Trophoblast cell (in vitro differentiated cells and primary cell): ENCODE results near the gene RRP8.

Source experiments
- DNase-seq, 2 donors: peaks; one replicate each; pipeline ENCODE4 v3.0.0-alpha.2; 2016
- H2AFZ ChIP-seq: 2 replicates; pipeline ENCODE4 v1.6.1; 2013; ENCODE audit warnings: low read length, moderate library complexity, mild to moderate bottlenecking; ENCODE audit not compliant: insufficient read depth, poor library complexity
- H2AK5ac ChIP-seq: 2 replicates; pipeline ENCODE4 v1.6.1; 2013; ENCODE audit warnings: mild to moderate bottlenecking, low read length
- H2BK120ac ChIP-seq: 2 replicates; pipeline ENCODE4 v1.6.1; 2013; ENCODE audit warnings: low read length, mild to moderate bottlenecking, moderate library complexity; ENCODE audit not compliant: insufficient read depth, poor library complexity
- H2BK12ac ChIP-seq: 2 replicates; pipeline ENCODE4 v1.6.1; 2013; ENCODE audit warnings: mild to moderate bottlenecking, low read length, moderate library complexity
- H2BK5ac ChIP-seq: 2 replicates; pipeline ENCODE4 v1.6.1; 2013; ENCODE audit warnings: low read length, low read depth, moderate library complexity, mild to moderate bottlenecking; ENCODE audit not compliant: poor library complexity
- H3K14ac ChIP-seq: 2 replicates; pipeline ENCODE4 v1.6.1; 2013; ENCODE audit warnings: mild to moderate bottlenecking, low read length
- H3K18ac ChIP-seq: 2 replicates; pipeline ENCODE4 v1.6.1; 2013; ENCODE audit warnings: mild to moderate bottlenecking, low read length
- H3K23ac ChIP-seq: 2 replicates; pipeline ENCODE4 v1.6.1; 2013; ENCODE audit warnings: low read length
- H3K27ac ChIP-seq: 2 replicates; pipeline ENCODE4 v1.5.1; 2013; ENCODE audit warnings: low read depth, mild to moderate bottlenecking, inconsistent platforms, low read length, moderate library complexity
- H3K27me3 ChIP-seq: 2 replicates; pipeline ENCODE4 v1.6.1; 2013; ENCODE audit warnings: inconsistent platforms, mild to moderate bottlenecking, low read length, moderate library complexity; ENCODE audit not compliant: insufficient read depth
- H3K36me3 ChIP-seq, 2 experiments: 1 replicate in 1 of 2; 2 replicates in 1 of 2; pipeline ENCODE4 v1.6.1; 2013; ENCODE audit warnings: low read length in 2 of 2, mild to moderate bottlenecking in 2 of 2, moderate library complexity in 1 of 2; ENCODE audit not compliant: insufficient read depth in 2 of 2, control insufficient read depth in 1 of 2
- H3K4ac ChIP-seq: 2 replicates; pipeline ENCODE4 v1.6.1; 2013; ENCODE audit warnings: low read depth, mild to moderate bottlenecking, low read length, moderate library complexity
- H3K4me1 ChIP-seq, 2 experiments: 1 replicate in 1 of 2; 2 replicates in 1 of 2; pipeline ENCODE4 v1.6.1; 2013; ENCODE audit warnings: low read length in 2 of 2, mild to moderate bottlenecking in 2 of 2, moderate library complexity in 1 of 2; ENCODE audit not compliant: insufficient read depth in 2 of 2, control insufficient read depth in 1 of 2
- H3K4me2 ChIP-seq: 2 replicates; pipeline ENCODE4 v1.6.1; 2013; ENCODE audit warnings: inconsistent platforms, mild to moderate bottlenecking, low read length, moderate library complexity
- H3K4me3 ChIP-seq: 2 replicates; pipeline ENCODE4 v1.5.1; 2013; ENCODE audit warnings: mild to moderate bottlenecking, low read depth, low read length, inconsistent platforms
- H3K79me1 ChIP-seq: one replicate; pipeline ENCODE4 v1.6.1; 2013; ENCODE audit warnings: low read length
- H3K79me2 ChIP-seq: 2 replicates; pipeline ENCODE4 v1.6.1; 2013; ENCODE audit warnings: low read length, mild to moderate bottlenecking; ENCODE audit not compliant: control insufficient read depth, insufficient read depth, poor library complexity
- H3K9ac ChIP-seq: 2 replicates; pipeline ENCODE4 v1.6.1; 2013; ENCODE audit warnings: mild to moderate bottlenecking, low read length
- H3K9me3 ChIP-seq: 2 replicates; pipeline ENCODE4 v1.6.1; 2013; ENCODE audit warnings: low read depth, mild to moderate bottlenecking, control low read depth, inconsistent platforms, low read length; ENCODE audit not compliant: insufficient read depth
- H4K12ac ChIP-seq: 2 replicates; pipeline ENCODE4 v1.6.1; 2013; ENCODE audit warnings: low read depth, mild to moderate bottlenecking, low read length, moderate library complexity
- H4K8ac ChIP-seq: 2 replicates; pipeline ENCODE4 v1.6.1; 2013; ENCODE audit warnings: low read depth, mild to moderate bottlenecking, low read length, moderate library complexity
- H4K91ac ChIP-seq: one replicate; pipeline ENCODE4 v1.6.1; 2013; ENCODE audit warnings: low read depth, mild to moderate bottlenecking, low read length, moderate library complexity
- WGBS: extraction: QIAGEN DNeasy Blood & Tissue Kit; methylation state at CpG from one replicate; pipeline ENCODE4 v1.1.7; 2013; ENCODE audit warnings: missing lambda C conversion rate; ENCODE audit not compliant: insufficient read length, insufficient coverage; ENCODE audit errors: extremely low coverage; 5-methylcytosine and 5-hydroxymethylcytosine counted together

Gene RRP8

GRCh38 chr11:6548121-6548520 lies 55.3 kb downstream of the RRP8 start:
- H4K91ac ChIP-seq, result no peak overlapping the region
- no peak for DNase-seq
- H3K23ac ChIP-seq, result no peak overlapping the region
- no peaks in the 10 kb centered on the region for H3K79me1 ChIP-seq
- H4K12ac ChIP-seq, result no peak overlapping the region
- no peak overlapping the region for H3K27ac ChIP-seq
- no peaks in the 10 kb centered on the region for H3K9me3 ChIP-seq
- no peak overlapping the region for H2BK12ac ChIP-seq
- H3K4me1 ChIP-seq, result no peaks in the 10 kb centered on the region
- WGBS, result no CpG with 5 or more reads among the region's 2 CpGs
- H2AK5ac ChIP-seq, result no peak overlapping the region
- H3K79me2 ChIP-seq, result no peaks in the 10 kb centered on the region
- no peak overlapping the region for H4K8ac ChIP-seq
- H3K18ac ChIP-seq, result no peak overlapping the region
- H3K4me2 ChIP-seq, result no peak overlapping the region
- no peak overlapping the region for H3K14ac ChIP-seq
- no peak overlapping the region for H2AFZ ChIP-seq
- H3K4ac ChIP-seq, result no peak overlapping the region
- H2BK120ac ChIP-seq, result no peak overlapping the region
- peaks cover 11 to 13% of the 10 kb centered on the region in 2 experiments for H3K36me3 ChIP-seq
- H3K9ac ChIP-seq, result no peak overlapping the region
- H3K27me3 ChIP-seq, result no peaks in the 10 kb centered on the region
- H3K4me3 ChIP-seq, result no peak overlapping the region
- H2BK5ac ChIP-seq, result no peak overlapping the region

GRCh38 chr11:6547177-6547576 lies 56.2 kb downstream of the RRP8 start:
- Histone ChIP-seq H3K79me1 (no peaks in the 10 kb centered on the region), H3K4me1 (no peaks in the 10 kb centered on the region), H3K27ac (no peak overlapping the region), H2AFZ (no peak overlapping the region), H3K79me2 (no peaks in the 10 kb centered on the region), H4K91ac (no peak overlapping the region), H3K4me3 (no peak overlapping the region), H2BK5ac (no peak overlapping the region), H2BK120ac (no peak overlapping the region), H3K9me3 (no peaks in the 10 kb centered on the region), H3K9ac (no peak overlapping the region), H4K8ac (no peak overlapping the region), H3K4ac (no peak overlapping the region), H3K14ac (no peak overlapping the region), H3K27me3 (no peaks in the 10 kb centered on the region), H2AK5ac (no peak overlapping the region), H3K23ac (no peak overlapping the region), H3K36me3 (peaks cover 11 to 13% of the 10 kb centered on the region in 2 experiments), H3K18ac (no peak overlapping the region), H2BK12ac (no peak overlapping the region), H3K4me2 (no peak overlapping the region), H4K12ac (no peak overlapping the region)
- no CpG with 5 or more reads among the region's 6 CpGs for WGBS
- no peak for DNase-seq

- Histone ChIP-seq H3K9me3 (no peaks in the 10 kb centered on the region), H3K4me2 (no peak overlapping the region), H4K12ac (no peak overlapping the region), H4K91ac (no peak overlapping the region), H3K23ac (no peak overlapping the region), H4K8ac (no peak overlapping the region), H3K4me3 (no peak overlapping the region), H2AK5ac (no peak overlapping the region), H3K4ac (no peak overlapping the region), H2AFZ (no peak overlapping the region), H3K27ac (no peak overlapping the region), H2BK5ac (no peak overlapping the region), H3K79me2 (no peaks in the 10 kb centered on the region), H3K4me1 (no peaks in the 10 kb centered on the region), H2BK120ac (no peak overlapping the region), H3K14ac (no peak overlapping the region), H3K79me1 (no peaks in the 10 kb centered on the region), H2BK12ac (no peak overlapping the region), H3K18ac (no peak overlapping the region), H3K9ac (no peak overlapping the region), H3K36me3 (peaks cover 11 to 13% of the 10 kb centered on the region in 2 experiments), H3K27me3 (no peaks in the 10 kb centered on the region)
- no peak for DNase-seq
- WGBS, result no CpG with 5 or more reads among the region's 8 CpGs
Observed at GRCh38 chr11:6546735-6547134, 56.7 kb downstream of the RRP8 start.

GRCh38 chr11:6545917-6546605 lies 57.4 kb downstream of the RRP8 start:
- no peak overlapping the region for H3K18ac ChIP-seq
- H2BK5ac ChIP-seq, result no peak overlapping the region
- WGBS, result no CpG with 5 or more reads among the region's 14 CpGs
- H3K36me3 ChIP-seq, result peaks cover 11 to 13% of the 10 kb centered on the region in 2 experiments
- no peaks in the 10 kb centered on the region for H3K79me2 ChIP-seq
- no peak overlapping the region for H2AFZ ChIP-seq
- H3K9ac ChIP-seq, result no peak overlapping the region
- no peak overlapping the region for H2BK120ac ChIP-seq
- no peaks in the 10 kb centered on the region for H3K27me3 ChIP-seq
- no peak overlapping the region for H3K4ac ChIP-seq
- no peaks in the 10 kb centered on the region for H3K79me1 ChIP-seq
- H3K4me3 ChIP-seq, result no peak overlapping the region
- H3K9me3 ChIP-seq, result no peaks in the 10 kb centered on the region
- no peak overlapping the region for H3K23ac ChIP-seq
- no peak overlapping the region for H4K91ac ChIP-seq
- H4K12ac ChIP-seq, result no peak overlapping the region
- no peak overlapping the region for H3K27ac ChIP-seq
- H2BK12ac ChIP-seq, result no peak overlapping the region
- DNase-seq, result no peak
- H3K14ac ChIP-seq, result no peak overlapping the region
- H4K8ac ChIP-seq, result no peak overlapping the region
- no peaks in the 10 kb centered on the region for H3K4me1 ChIP-seq
- H2AK5ac ChIP-seq, result no peak overlapping the region
- H3K4me2 ChIP-seq, result no peak overlapping the region
